Measurements from ENCODE around the gene SNX8. TPM values are rescaled to one million over a fixed set of nuclear protein-coding genes. Genes with fewer than 3 reads are reported as not detected.

SNX8 gene
- total and polyA plus RNA-seq, 2 of the 4 experiments (the other 2 are of a cell fraction): 7.7 to 55.9 TPM

GRCh38 chr7:2354186-2354938 is 40.1 kb upstream of the SNX8 start, which contains the start of gene EIF3B:
TSS of gene EIF3B (plus strand) at chr7:2354827. CDS start at chr7:2354922, 95 bp downstream.
- peak within 1 kb of the TSS; percentile 100 for H2BK20ac ChIP-seq (ENCODE audit: low read depth, low read length)
- peak within 1 kb of the TSS; percentile 96 for H3K27ac ChIP-seq (ENCODE audit: insufficient read depth, low read length)
- H2BK120ac ChIP-seq (ENCODE audit: low read depth, low read length): peak within 1 kb of the TSS; percentile 100
- peaks cover 12% of the 10 kb centered on the region for H3K9me1 ChIP-seq (ENCODE audit: insufficient read depth, low read length)
- H3K27me3 ChIP-seq (ENCODE audit: control insufficient read depth, insufficient read depth, low read length): no peaks in the 10 kb centered on the region
- peak within 1 kb of the TSS; percentile 76 for H2AK5ac ChIP-seq (ENCODE audit: low read depth, low read length)
- H2AK9ac ChIP-seq (replicated peaks; ENCODE audit: low read depth, low read length, poor library complexity): peak within 1 kb of the TSS; percentile 99
- H3K14ac ChIP-seq (replicated peaks; ENCODE audit: low read depth, low read length): peak within 1 kb of the TSS; percentile 99
- peaks cover 3% of the 10 kb centered on the region for H3K4me1 ChIP-seq (ENCODE audit: control insufficient read depth, insufficient read depth, low read length)
- H3K9ac ChIP-seq (ENCODE audit: low read depth, low read length): peak within 1 kb of the TSS; percentile 99
- peaks cover 46% of the 10 kb centered on the region for H4K20me1 ChIP-seq (ENCODE audit: insufficient read depth, low read length)
- H4K5ac ChIP-seq (ENCODE audit: low read depth, low read length): peak within 1 kb of the TSS; percentile 96
- POLR2A ChIA-PET (ENCODE audit: unreplicated experiment): interaction anchor here (0.6 kb wide), 2 partner anchors 17 to 80 kb away, joined by 3 read pairs; no protein-coding TSS in a partner anchor
- intact Hi-C loops (cut with micrococcal nuclease) (no loop called here), dilution Hi-C loops (cut with HindIII; ENCODE audit: low sequenced_read_pairs, unreplicated experiment) (no loop called here), in situ Hi-C loops (cut with MboI; ENCODE audit: low sequenced_read_pairs) (no loop called here)
- peak within 1 kb of the TSS; percentile 100 for H3K23ac ChIP-seq (ENCODE audit: low read depth, low read length)
- H3K4ac ChIP-seq (ENCODE audit: low read depth, low read length): peak within 1 kb of the TSS; percentile 99
- H2BK5ac ChIP-seq (ENCODE audit: low read depth, low read length, poor library complexity, severe bottlenecking): peak within 1 kb of the TSS; percentile 97
- CTCF ChIA-PET: no interaction called here
- peak within 1 kb of the TSS; percentile 97 for H2BK15ac ChIP-seq (ENCODE audit: low read depth, low read length)
- peak within 1 kb of the TSS; percentile 98 for H3K18ac ChIP-seq (ENCODE audit: low read depth, low read length)
- WGBS, 2 experiments (ENCODE audit: extremely low coverage in 2 of 2, insufficient read length in 1 of 2): 0% methylated on average over 19 of the region's 55 CpGs; no CpG with 5 or more reads in 1 of the 2 experiments
- H3K36me3 ChIP-seq (ENCODE audit: control insufficient read depth, insufficient read depth, low read length): peaks cover 9% of the 10 kb centered on the region
- H2AFZ ChIP-seq (replicated peaks; ENCODE audit: low read length, poor library complexity): peak within 1 kb of the TSS; percentile 95
- H3K4me3 ChIP-seq (ENCODE audit: insufficient read depth, low read depth, low read length): peak within 1 kb of the TSS; percentile 55
- peak within 1 kb of the TSS; percentile 99 for H4K91ac ChIP-seq (ENCODE audit: insufficient read depth, low read depth, low read length)
- H3K56ac ChIP-seq (ENCODE audit: extremely low read depth, insufficient read depth, low read length): peak within 1 kb of the TSS; percentile 100
- ATAC-seq (ENCODE audit: low read depth) (peak; percentile 85), DNase-seq (peak; percentile 94)
- H4K8ac ChIP-seq (ENCODE audit: low read depth in 2 of 2, low read length in 2 of 2): peak within 1 kb of the TSS; percentile 87 to 99
- BruUV-seq (replicated peaks): no TSS peak
- H3K4me2 ChIP-seq (ENCODE audit: low read depth, low read length): peak within 1 kb of the TSS; percentile 91
- H3K79me1 ChIP-seq (ENCODE audit: low read depth in 1 of 2, low read length in 2 of 2): peaks cover 2 to 40% of the 10 kb centered on the region in 2 experiments; a peak in 3 of 4 replicates
- no peaks in the 10 kb centered on the region for H3K9me3 ChIP-seq (ENCODE audit: control insufficient read depth, insufficient read depth, low read length)
- TF ChIP-seq NFE2L2 (IDR thresholded peaks at IDR 0.05; ENCODE audit: low read depth, low read length): no peak
- TF ChIP-seq MXI1 (IDR thresholded peaks at IDR 0.05; ENCODE audit: borderline replicate concordance, low read depth, low read length): peak; percentile 93; the same call in 1 of the 2 replicates
- TF ChIP-seq CEBPB (IDR thresholded peaks at IDR 0.05; ENCODE audit: low read depth, low read length): no peak
- peak; percentile 99; the same call in 1 of the 2 replicates for TF ChIP-seq CHD1 (IDR thresholded peaks at IDR 0.05; ENCODE audit: low read depth, low read length)
- no peak for TF ChIP-seq SMC3 (IDR thresholded peaks at IDR 0.05; ENCODE audit: low read depth, low read length)
- peak; percentile 51; the same call in 1 of the 2 replicates for TF ChIP-seq MAZ (IDR thresholded peaks at IDR 0.05; ENCODE audit: borderline replicate concordance, low read depth, low read length)
- 0 out of 2 replicates have a peak, but pooled peaks have one; percentile 18 for TF ChIP-seq USF2 (IDR thresholded peaks at IDR 0.05; ENCODE audit: low read depth, low read length)
- peak; percentile 96 for TF ChIP-seq BHLHE40 (IDR thresholded peaks at IDR 0.05; ENCODE audit: low read depth, low read length)
- TF ChIP-seq RFX5 (IDR thresholded peaks at IDR 0.05; ENCODE audit: low read depth, low read length): no peak
- TF ChIP-seq MAFK (IDR thresholded peaks at IDR 0.05; ENCODE audit: low read depth, low read length): no peak
- TF ChIP-seq CTCF (conservative IDR thresholded peaks at IDR 0.05; ENCODE audit: low read depth, low read length): no peak
- no peak for TF ChIP-seq RCOR1 (IDR thresholded peaks at IDR 0.05; ENCODE audit: insufficient replicate concordance, low read length)
- no peak for TF ChIP-seq FOS (IDR thresholded peaks at IDR 0.05; ENCODE audit: low read depth, low read length)
- peak; percentile 95 for TF ChIP-seq POLR2A (IDR thresholded peaks at IDR 0.05; ENCODE audit: low read depth, low read length)

Data from IMR-90 (cell line).